Neuron (in vitro differentiated cells): Measurements from ENCODE around the gene SLCO4A1.
"Not testable (repeated sequence)": the region's sequence is repeated elsewhere in the genome, so short reads cannot be mapped to it uniquely, and the experiment has no call there.

ENCODE experiments used
- H2AFZ ChIP-seq: one replicate; pipeline ENCODE4 v1.6.1; 2013; ENCODE audit warnings: low read depth, mild to moderate bottlenecking, inconsistent platforms, low read length, moderate library complexity
- H3K27me3 ChIP-seq: one replicate; pipeline ENCODE4 v1.6.1; 2013; ENCODE audit warnings: low read length; ENCODE audit not compliant: insufficient read depth
- H3K36me3 ChIP-seq: one replicate; pipeline ENCODE4 v1.6.1; 2013; ENCODE audit warnings: low read length; ENCODE audit not compliant: insufficient read depth
- H3K4me1 ChIP-seq: one replicate; pipeline ENCODE4 v1.6.1; 2013; ENCODE audit warnings: low read length; ENCODE audit not compliant: insufficient read depth
- H3K4me3 ChIP-seq: 2 replicates; pipeline ENCODE4 v1.5.1; 2013; ENCODE audit warnings: mild to moderate bottlenecking, low read length, moderate library complexity
- H3K9me3 ChIP-seq: one replicate; pipeline ENCODE4 v1.6.1; 2013; ENCODE audit warnings: low read length

Gene SLCO4A1

GRCh38 chr20:62622178-62622876, 20.0 kb upstream of the SLCO4A1 start:
- Histone ChIP-seq H2AFZ (no peak overlapping the region), H3K4me1 (no peaks in the 10 kb centered on the region), H3K4me3 (no peak overlapping the region), H3K36me3 (no peaks in the 10 kb centered on the region), H3K27me3 (peaks cover 27% of the 10 kb centered on the region), H3K9me3 (no peaks in the 10 kb centered on the region)

GRCh38 chr20:62622877-62623487, 19.3 kb upstream of the SLCO4A1 start:
- no peak overlapping the region for H2AFZ ChIP-seq

GRCh38 chr20:62623488-62624324, 18.6 kb upstream of the SLCO4A1 start:
- Histone ChIP-seq H2AFZ (no peak overlapping the region), H3K27me3 (peaks cover 27% of the 10 kb centered on the region), H3K4me3 (no peak overlapping the region)

More at GRCh38 chr20:62622877-62623487, 19.3 kb upstream of the SLCO4A1 start:
- no peaks in the 10 kb centered on the region for H3K36me3 ChIP-seq
- no peaks in the 10 kb centered on the region for H3K9me3 ChIP-seq
- no peaks in the 10 kb centered on the region for H3K4me1 ChIP-seq
- peaks cover 27% of the 10 kb centered on the region for H3K27me3 ChIP-seq
- no peak overlapping the region for H3K4me3 ChIP-seq

GRCh38 chr20:62624325-62624690, 18.0 kb upstream of the SLCO4A1 start:
- H3K27me3 ChIP-seq = peaks cover 24% of the 10 kb centered on the region
- no peaks in the 10 kb centered on the region for H3K4me1 ChIP-seq
- no peaks in the 10 kb centered on the region for H3K9me3 ChIP-seq
- H3K4me3 ChIP-seq = no peak overlapping the region
- H2AFZ ChIP-seq = no peak overlapping the region
- H3K36me3 ChIP-seq = no peaks in the 10 kb centered on the region

More at GRCh38 chr20:62623488-62624324, 18.6 kb upstream of the SLCO4A1 start:
- Histone ChIP-seq H3K36me3 (no peaks in the 10 kb centered on the region), H3K9me3 (no peaks in the 10 kb centered on the region), H3K4me1 (no peaks in the 10 kb centered on the region)

GRCh38 chr20:62624719-62625453, 17.4 kb upstream of the SLCO4A1 start:
- Histone ChIP-seq H3K4me1 (no peaks in the 10 kb centered on the region), H2AFZ (no peak overlapping the region), H3K27me3 (peaks cover 24% of the 10 kb centered on the region), H3K36me3 (no peaks in the 10 kb centered on the region), H3K4me3 (no peak overlapping the region), H3K9me3 (no peaks in the 10 kb centered on the region)

- Histone ChIP-seq H3K9me3 (no peaks in the 10 kb centered on the region), H2AFZ (no peak overlapping the region), H3K36me3 (no peaks in the 10 kb centered on the region), H3K4me3 (no peak overlapping the region), H3K27me3 (peaks cover 24% of the 10 kb centered on the region), H3K4me1 (no peaks in the 10 kb centered on the region)
Observed at GRCh38 chr20:62625516-62625915, 16.8 kb upstream of the SLCO4A1 start.

- Histone ChIP-seq H3K4me3 (no peak overlapping the region), H3K27me3 (peaks cover 24% of the 10 kb centered on the region), H3K9me3 (no peaks in the 10 kb centered on the region), H3K36me3 (no peaks in the 10 kb centered on the region), H2AFZ (no peak overlapping the region), H3K4me1 (no peaks in the 10 kb centered on the region)
Observed at GRCh38 chr20:62625921-62626547, 16.3 kb upstream of the SLCO4A1 start.

- not testable (repeated sequence) for H3K36me3 ChIP-seq, H3K4me1 ChIP-seq, H2AFZ ChIP-seq, H3K4me3 ChIP-seq, H3K9me3 ChIP-seq
- peaks cover 24% of the 10 kb centered on the region for H3K27me3 ChIP-seq
Observed at GRCh38 chr20:62627425-62627824, 14.9 kb upstream of the SLCO4A1 start.

- Histone ChIP-seq H3K27me3 (peaks cover 19% of the 10 kb centered on the region), H3K4me3 (no peak overlapping the region), H3K4me1 (no peaks in the 10 kb centered on the region), H3K36me3 (no peaks in the 10 kb centered on the region), H2AFZ (no peak overlapping the region), H3K9me3 (no peaks in the 10 kb centered on the region)
Observed at GRCh38 chr20:62627901-62628612, 14.2 kb upstream of the SLCO4A1 start.

GRCh38 chr20:62628691-62629090, 13.6 kb upstream of the SLCO4A1 start:
- H3K27me3 ChIP-seq = peaks cover 13% of the 10 kb centered on the region
- H3K4me3 ChIP-seq = no peak overlapping the region
- H3K36me3 ChIP-seq = no peaks in the 10 kb centered on the region
- H3K9me3 ChIP-seq = no peaks in the 10 kb centered on the region
- H3K4me1 ChIP-seq = no peaks in the 10 kb centered on the region
- no peak overlapping the region for H2AFZ ChIP-seq

- H3K4me1 ChIP-seq = no peaks in the 10 kb centered on the region
- H3K27me3 ChIP-seq = peaks cover 11% of the 10 kb centered on the region
- no peak overlapping the region for H3K4me3 ChIP-seq
- no peak overlapping the region for H2AFZ ChIP-seq
- no peaks in the 10 kb centered on the region for H3K36me3 ChIP-seq
- no peaks in the 10 kb centered on the region for H3K9me3 ChIP-seq
Observed at GRCh38 chr20:62629864-62630470, 12.3 kb upstream of the SLCO4A1 start.
